ENCODE data around the gene ZGRF1. TPM values are rescaled to one million over a fixed set of nuclear protein-coding genes. Genes with fewer than 3 reads are reported as not detected.
"Not testable (repeated sequence)": the region's sequence is repeated elsewhere in the genome, so short reads cannot be mapped to it uniquely, and the experiment has no call there.

The ZGRF1 gene
- total RNA-seq, 3 donors from 2014 or later = 4.9 to 9.4 (median 5.0) TPM

- no peak for TF ChIP-seq CTCF (IDR thresholded peaks at IDR 0.05)
- TF ChIP-seq POLR2AphosphoS5 (IDR thresholded peaks at IDR 0.05) = no peak
- TF ChIP-seq POLR2A (IDR thresholded peaks at IDR 0.05) = no peak
- Histone ChIP-seq H3K27ac (no peak overlapping the region), H3K36me3 (no peaks in the 10 kb centered on the region), H3K4me1 (no peaks in the 10 kb centered on the region), H3K9me3 (no peaks in the 10 kb centered on the region), H3K27me3 (no peaks in the 10 kb centered on the region), H3K4me3 (no peak overlapping the region)
- intact Hi-C loops (cut with DNase I; ENCODE audit: low total_unique reads) = no loop called here
- no peak for DNase-seq (ENCODE audit: low spot score in 2 of 2)
Measured at GRCh38 chr4:112532267-112532666, 104.4 kb downstream of the ZGRF1 start.

GRCh38 chr4:112531146-112531545 lies 105.6 kb downstream of the ZGRF1 start:
- Histone ChIP-seq H3K9me3 (no peaks in the 10 kb centered on the region), H3K4me1 (no peaks in the 10 kb centered on the region), H3K4me3 (no peak overlapping the region), H3K27me3 (no peaks in the 10 kb centered on the region), H3K27ac (no peak overlapping the region), H3K36me3 (no peaks in the 10 kb centered on the region)
- DNase-seq (ENCODE audit: low spot score in 2 of 2) = no peak
- TF ChIP-seq POLR2AphosphoS5 (IDR thresholded peaks at IDR 0.05) (no peak), POLR2A (IDR thresholded peaks at IDR 0.05) (no peak), CTCF (IDR thresholded peaks at IDR 0.05) (no peak)
- intact Hi-C loops (cut with DNase I; ENCODE audit: low total_unique reads) = no loop called here

GRCh38 chr4:112526061-112526460 lies 110.6 kb downstream of the ZGRF1 start:
- Histone ChIP-seq H3K4me1 (peaks cover 0 to 4% of the 10 kb centered on the region in 2 donors), H3K4me3 (no peak overlapping the region), H3K9me3 (no peaks in the 10 kb centered on the region), H3K27ac (no peak overlapping the region), H3K27me3 (peaks cover 0 to 35% of the 10 kb centered on the region in 2 donors), H3K36me3 (no peaks in the 10 kb centered on the region)
- intact Hi-C loops (cut with DNase I; ENCODE audit: low total_unique reads) = no loop called here
- no peak for DNase-seq (ENCODE audit: low spot score in 2 of 2)
- TF ChIP-seq POLR2A (IDR thresholded peaks at IDR 0.05) (no peak), POLR2AphosphoS5 (IDR thresholded peaks at IDR 0.05) (no peak), CTCF (IDR thresholded peaks at IDR 0.05) (no peak)

GRCh38 chr4:112523764-112524505 lies 112.8 kb downstream of the ZGRF1 start:
- Histone ChIP-seq H3K4me1 (peaks cover 0 to 4% of the 10 kb centered on the region in 2 donors), H3K4me3 (peak overlapping the region; percentile 32 to 65 (median 54)), H3K27ac (peak overlapping the region; percentile 4 to 65), H3K27me3 (peaks cover 0 to 55% of the 10 kb centered on the region in 2 donors), H3K9me3 (no peaks in the 10 kb centered on the region), H3K36me3 (no peaks in the 10 kb centered on the region)
- DNase-seq (ENCODE audit: low spot score in 2 of 2) = no peak
- intact Hi-C loops (cut with DNase I; ENCODE audit: low total_unique reads) = loop anchor here (5.0 kb wide), 1 partner anchor 1042 kb away; no protein-coding TSS in a partner anchor
- TF ChIP-seq CTCF (IDR thresholded peaks at IDR 0.05) = peak; percentile 41 to 65 (median 55)
- no peak for TF ChIP-seq POLR2AphosphoS5 (IDR thresholded peaks at IDR 0.05)

GRCh38 chr4:112523008-112523721 lies 113.5 kb downstream of the ZGRF1 start:
- H3K9me3 ChIP-seq = no peaks in the 10 kb centered on the region
- intact Hi-C loops (cut with DNase I; ENCODE audit: low total_unique reads) = loop anchor here (5.0 kb wide), 1 partner anchor 1041 kb away; no protein-coding TSS in a partner anchor
- peaks cover 0 to 4% of the 10 kb centered on the region in 2 donors for H3K4me1 ChIP-seq
- DNase-seq (ENCODE audit: low spot score in 2 of 2) = no peak
- no peaks in the 10 kb centered on the region for H3K36me3 ChIP-seq
- TF ChIP-seq POLR2A (IDR thresholded peaks at IDR 0.05) (no peak), POLR2AphosphoS5 (IDR thresholded peaks at IDR 0.05) (no peak), CTCF (IDR thresholded peaks at IDR 0.05) (no peak)
- H3K27me3 ChIP-seq = peaks cover 0 to 63% of the 10 kb centered on the region in 2 donors
- H3K27ac ChIP-seq = peak overlapping the region in 1 of 2 donors; percentile 65
- H3K4me3 ChIP-seq = peak overlapping the region; percentile 32 to 65 (median 54)

GRCh38 chr4:112522431-112522830 lies 114.3 kb downstream of the ZGRF1 start:
- H3K27ac ChIP-seq; H3K4me1 ChIP-seq; H3K9me3 ChIP-seq; H3K36me3 ChIP-seq; H3K4me3 ChIP-seq; DNase-seq (ENCODE audit: low spot score in 2 of 2): not testable (repeated sequence)
- peaks cover 0 to 70% of the 10 kb centered on the region in 2 donors for H3K27me3 ChIP-seq
- intact Hi-C loops (cut with DNase I; ENCODE audit: low total_unique reads) = loop anchor here (5.0 kb wide), 1 partner anchor 1040 kb away; no protein-coding TSS in a partner anchor
